Measurements from ENCODE around the gene MACROD1.

DNA sequence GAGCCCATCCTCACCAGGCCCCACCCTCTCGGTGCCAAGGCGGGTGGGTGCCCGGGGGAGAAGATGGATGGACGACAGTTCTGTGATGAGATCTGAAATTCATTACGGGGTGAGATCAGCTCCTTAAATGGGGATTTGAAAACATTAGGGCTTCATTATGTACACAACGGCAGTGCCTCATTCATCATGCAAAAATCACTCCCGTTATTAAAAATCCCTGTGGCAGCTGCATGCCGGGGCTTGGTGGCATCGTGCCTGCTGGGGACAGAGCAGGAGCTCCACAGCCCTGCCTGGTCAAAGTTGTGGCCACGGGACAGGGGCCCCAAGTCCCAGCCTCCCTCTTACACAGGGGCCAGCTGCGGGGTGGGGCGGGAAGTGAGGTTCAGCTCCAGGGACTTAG is 159.5 kb downstream of the MACROD1 start:
- TF ChIP-seq, protein P1, sequence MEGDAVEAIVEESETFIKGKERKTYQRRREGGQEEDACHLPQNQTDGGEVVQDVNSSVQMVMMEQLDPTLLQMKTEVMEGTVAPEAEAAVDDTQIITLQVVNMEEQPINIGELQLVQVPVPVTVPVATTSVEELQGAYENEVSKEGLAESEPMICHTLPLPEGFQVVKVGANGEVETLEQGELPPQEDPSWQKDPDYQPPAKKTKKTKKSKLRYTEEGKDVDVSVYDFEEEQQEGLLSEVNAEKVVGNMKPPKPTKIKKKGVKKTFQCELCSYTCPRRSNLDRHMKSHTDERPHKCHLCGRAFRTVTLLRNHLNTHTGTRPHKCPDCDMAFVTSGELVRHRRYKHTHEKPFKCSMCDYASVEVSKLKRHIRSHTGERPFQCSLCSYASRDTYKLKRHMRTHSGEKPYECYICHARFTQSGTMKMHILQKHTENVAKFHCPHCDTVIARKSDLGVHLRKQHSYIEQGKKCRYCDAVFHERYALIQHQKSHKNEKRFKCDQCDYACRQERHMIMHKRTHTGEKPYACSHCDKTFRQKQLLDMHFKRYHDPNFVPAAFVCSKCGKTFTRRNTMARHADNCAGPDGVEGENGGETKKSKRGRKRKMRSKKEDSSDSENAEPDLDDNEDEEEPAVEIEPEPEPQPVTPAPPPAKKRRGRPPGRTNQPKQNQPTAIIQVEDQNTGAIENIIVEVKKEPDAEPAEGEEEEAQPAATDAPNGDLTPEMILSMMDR (IDR thresholded peaks at IDR 0.05; ENCODE audit: extremely low read depth in 1 of 2, insufficient read depth in 1 of 2, low read depth in 1 of 2, low read length in 2 of 2), result no peak
- TF ChIP-seq POLR2A (IDR thresholded peaks at IDR 0.05; ENCODE audit: low read depth, low read length) (no peak), JUN (IDR thresholded peaks at IDR 0.05; ENCODE audit: borderline replicate concordance, insufficient read depth, insufficient read length, low read depth) (no peak), POLR2AphosphoS5 (IDR thresholded peaks at IDR 0.05; ENCODE audit: insufficient read depth, low read depth, low read length) (no peak), EZH2 (IDR thresholded peaks at IDR 0.05; ENCODE audit: borderline replicate concordance, low read depth, low read length, severe bottlenecking) (no peak)
- TF ChIP-seq, protein P2, sequence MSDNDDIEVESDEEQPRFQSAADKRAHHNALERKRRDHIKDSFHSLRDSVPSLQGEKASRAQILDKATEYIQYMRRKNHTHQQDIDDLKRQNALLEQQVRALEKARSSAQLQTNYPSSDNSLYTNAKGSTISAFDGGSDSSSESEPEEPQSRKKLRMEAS (IDR thresholded peaks at IDR 0.05; ENCODE audit: insufficient read depth, insufficient read length), result no peak

Measured in endothelial cell of umbilical vein (primary cell).